Spleen (tissue), 11 donors: ENCODE data around the gene VDAC1. TPM values are rescaled to one million over a fixed set of nuclear protein-coding genes. Genes with fewer than 3 reads are reported as not detected.

Experiments
- DNase-seq: peaks from one replicate; pipeline ENCODE4 v3.0.0-alpha.2; 2020
- H3K27ac ChIP-seq, 8 donors: fragments of 200-600 bp; sonication (generic) in 7 of 8; 1 replicate in 4 of 8; 2 replicates in 4 of 8; pipeline versions ENCODE4 v1.5.0 to v1.8.0; 2016 to 2021; ENCODE audit warnings: inconsistent platforms in 4 of 8, mild to moderate bottlenecking in 4 of 8, moderate library complexity in 1 of 8
- H3K27me3 ChIP-seq, 7 donors: fragments of 200-600 bp; sonication (generic) in 6 of 7; replicated peaks in 1 of 7; 1 replicate in 4 of 7; 2 replicates in 3 of 7; pipeline versions ENCODE4 v1.5.0 to v1.8.0; 2016 to 2021; ENCODE audit warnings: inconsistent platforms in 3 of 7, mild to moderate bottlenecking in 1 of 7
- H3K36me3 ChIP-seq, 6 donors: fragments of 200-600 bp; sonication (generic) in 5 of 6; 1 replicate in 4 of 6; 2 replicates in 2 of 6; pipeline versions ENCODE4 v1.5.0 to v1.8.0; 2016 to 2021; ENCODE audit warnings: inconsistent platforms in 2 of 6
- H3K4me1 ChIP-seq, 6 donors: fragments of 200-600 bp; sonication (generic) in 5 of 6; 1 replicate in 3 of 6; 2 replicates in 3 of 6; pipeline versions ENCODE4 v1.5.0 to v1.8.0; 2016 to 2021; ENCODE audit warnings: inconsistent platforms in 3 of 6
- H3K4me3 ChIP-seq, 8 donors: fragments of 200-600 bp; sonication (generic) in 7 of 8; 1 replicate in 4 of 8; 2 replicates in 4 of 8; pipeline versions ENCODE4 v1.5.0 to v1.8.0; 2016 to 2021; ENCODE audit warnings: inconsistent platforms in 4 of 8, mild to moderate bottlenecking in 4 of 8, moderate library complexity in 2 of 8
- H3K9me3 ChIP-seq, 8 donors: fragments of 200-600 bp; sonication (generic) in 7 of 8; 1 replicate in 4 of 8; 2 replicates in 4 of 8; pipeline versions ENCODE4 v1.5.0 to v1.8.0; 2016 to 2021; ENCODE audit warnings: inconsistent platforms in 4 of 8
- POLR2A ChIP-seq, 3 donors: fragments of 450-650 bp; IDR thresholded peaks; one replicate each; pipeline ENCODE4 v1.5.1; 2017; ENCODE audit warnings: antibody characterized with exemption in 3 of 3, mild to moderate bottlenecking in 1 of 3
- POLR2AphosphoS5 ChIP-seq, 3 donors: sonication (generic); formaldehyde crosslinking; IDR thresholded peaks; one replicate each; pipeline ENCODE4 v1.5.1; 2017; ENCODE audit warnings: antibody characterized with exemption in 3 of 3
- WGBS, 5 donors: extraction: QIAGEN DNeasy Blood & Tissue Kit in 3 of 5; methylation state at CpG; one replicate each; pipeline versions ENCODE4 v1.1.5 to v1.1.7; 2013 to 2018; 5-methylcytosine and 5-hydroxymethylcytosine counted together
- intact Hi-C: fragments of 100-400 bp; cut with DNase I; formaldehyde crosslinking; loops from one replicate; pipeline ENCODE4 v1.15.0; 2023; ENCODE audit warnings: low total_unique reads
- polyA plus RNA-seq, 3 donors: library from polyadenylated mRNA; stranded (reverse); fragments of 200-250 nt; gene quantifications; one replicate each; pipeline ENCODE4 v1.2.1, GENCODE V29; 2013
- total RNA-seq, 7 donors: library from RNA; depleted of rRNA in 3 of 7; stranded (reverse); fragments of >200 nt in 3 of 7; fragmentation: NEBNext Ultra II Directional in 4 of 7; extraction: Animal tissue kit (Norgen Biotek cat#: 25700) in 4 of 7; gene quantifications; one replicate each; pipeline versions ENCODE4 v1.1.0 to v1.2.1, GENCODE V29; 2016 to 2021
- TF ChIP-seq, protein P1 (sequence below), 11 experiments: fragments of 200-600 bp in 7 of 11; fragments of 450-650 bp in 4 of 11; sonication (generic) in 4 of 11; IDR thresholded peaks in 8 of 11; conservative IDR thresholded peaks in 3 of 11; 1 replicate in 7 of 11; 2 replicates in 4 of 11; pipeline versions ENCODE4 v1.4.0 to v1.8.0; 2016 to 2021; ENCODE audit warnings: antibody characterized with exemption in 11 of 11, inconsistent platforms in 4 of 11, mild to moderate bottlenecking in 1 of 11
- donor health status: healthy with polysubstance abuse.
- donor health status: DM: no; HTN: no; CAD: no; lungs with moderate emphysema.
- donor health status: DM: no; HTN: no; CAD: no.
- donor health status: Bipolar disorder and iron deficiency.
- donor health status: healthy.
- donor health status: DM: no; HTN: no; CAD: no.
- donor health status: DM: yes; HTN: yes; CAD: no.

The VDAC1 gene
- total and polyA plus RNA-seq, 10 donors, result 53.3 to 100 (median 84.7) TPM

- Histone ChIP-seq H3K4me1 (peaks cover 0 to 27% (median 11%) of the 10 kb centered on the region in 6 donors), H3K27ac (peak overlapping the region in 7 of 8 donors; percentile 22 to 70 (median 59)), H3K9me3 (no peaks in the 10 kb centered on the region), H3K4me3 (no peak overlapping the region), H3K36me3 (peaks cover 0 to 40% (median 19%) of the 10 kb centered on the region in 6 donors), H3K27me3 (no peaks in the 10 kb centered on the region)
- 78 to 86% (median 81%) methylated on average over 10 of the region's 10 CpGs for WGBS, 5 donors
- intact Hi-C loops, result no loop called here
- TF ChIP-seq, protein P1, sequence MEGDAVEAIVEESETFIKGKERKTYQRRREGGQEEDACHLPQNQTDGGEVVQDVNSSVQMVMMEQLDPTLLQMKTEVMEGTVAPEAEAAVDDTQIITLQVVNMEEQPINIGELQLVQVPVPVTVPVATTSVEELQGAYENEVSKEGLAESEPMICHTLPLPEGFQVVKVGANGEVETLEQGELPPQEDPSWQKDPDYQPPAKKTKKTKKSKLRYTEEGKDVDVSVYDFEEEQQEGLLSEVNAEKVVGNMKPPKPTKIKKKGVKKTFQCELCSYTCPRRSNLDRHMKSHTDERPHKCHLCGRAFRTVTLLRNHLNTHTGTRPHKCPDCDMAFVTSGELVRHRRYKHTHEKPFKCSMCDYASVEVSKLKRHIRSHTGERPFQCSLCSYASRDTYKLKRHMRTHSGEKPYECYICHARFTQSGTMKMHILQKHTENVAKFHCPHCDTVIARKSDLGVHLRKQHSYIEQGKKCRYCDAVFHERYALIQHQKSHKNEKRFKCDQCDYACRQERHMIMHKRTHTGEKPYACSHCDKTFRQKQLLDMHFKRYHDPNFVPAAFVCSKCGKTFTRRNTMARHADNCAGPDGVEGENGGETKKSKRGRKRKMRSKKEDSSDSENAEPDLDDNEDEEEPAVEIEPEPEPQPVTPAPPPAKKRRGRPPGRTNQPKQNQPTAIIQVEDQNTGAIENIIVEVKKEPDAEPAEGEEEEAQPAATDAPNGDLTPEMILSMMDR (IDR thresholded peaks at IDR 0.05 in 8 of 11, conservative IDR thresholded peaks at IDR 0.05 in 3 of 11), result no peak
- TF ChIP-seq POLR2AphosphoS5 (IDR thresholded peaks at IDR 0.05), result peak in 2 of 3 donors; percentile 53 to 72
- no peak for DNase-seq
Measured at GRCh38 chr5:133952729-133953567, 51.8 kb downstream of the VDAC1 start.

DNA sequence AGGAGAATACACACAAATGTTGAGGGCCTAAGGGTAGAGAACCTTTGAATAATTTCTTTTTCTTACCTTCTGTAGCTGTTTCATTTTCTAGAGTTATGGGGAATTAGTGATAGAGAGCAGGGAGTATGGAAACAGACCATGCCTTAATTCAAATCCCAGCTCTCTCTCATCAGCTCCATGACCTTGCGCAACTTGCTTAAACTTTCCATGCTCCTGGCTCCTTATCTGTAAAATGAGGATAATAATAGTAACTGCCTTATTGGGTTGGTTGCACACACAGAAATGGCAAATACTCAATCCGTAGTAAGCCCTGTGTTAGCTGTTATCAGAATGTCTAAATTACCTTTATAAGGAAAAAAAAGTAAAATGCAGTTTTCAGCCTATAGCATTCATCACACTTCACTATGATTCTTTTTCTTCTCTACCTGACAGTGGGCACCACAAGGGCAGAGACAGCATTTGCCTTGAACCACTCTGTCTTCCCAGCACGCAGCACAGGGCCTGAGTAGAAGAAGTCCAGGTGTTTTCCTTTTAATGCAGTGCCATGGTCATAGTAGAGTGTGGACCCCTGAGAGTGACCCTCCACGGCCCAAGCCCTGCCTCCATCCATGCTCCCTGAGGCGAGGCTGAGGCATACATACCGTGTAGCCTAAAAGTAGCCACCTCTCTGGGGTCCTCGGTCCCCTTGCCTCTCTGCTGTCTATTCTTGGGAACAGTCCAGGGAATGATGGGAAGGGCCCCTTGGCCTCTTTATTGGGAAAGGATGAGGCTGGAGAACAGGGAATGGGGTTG lies 53.8 kb downstream of the VDAC1 start:
- peaks cover 0 to 16% (median 0%) of the 10 kb centered on the region in 6 donors for H3K4me1 ChIP-seq
- no peaks in the 10 kb centered on the region for H3K9me3 ChIP-seq
- TF ChIP-seq, protein P1 (IDR thresholded peaks at IDR 0.05 in 8 of 11, conservative IDR thresholded peaks at IDR 0.05 in 3 of 11), result no peak
- no peak for TF ChIP-seq POLR2AphosphoS5 (IDR thresholded peaks at IDR 0.05)
- no peak for TF ChIP-seq POLR2A (IDR thresholded peaks at IDR 0.05)
- no peak for DNase-seq
- 85 to 96% (median 87%) methylated on average over 6 to 7 of the region's 7 CpGs for WGBS, 5 donors
- no peak overlapping the region for H3K4me3 ChIP-seq
- H3K27ac ChIP-seq, result peak overlapping the region in 1 of 8 donors; percentile 59
- intact Hi-C loops, result no loop called here
- H3K36me3 ChIP-seq, result peaks cover 0 to 21% (median 10%) of the 10 kb centered on the region in 6 donors
- no peaks in the 10 kb centered on the region for H3K27me3 ChIP-seq

DNA sequence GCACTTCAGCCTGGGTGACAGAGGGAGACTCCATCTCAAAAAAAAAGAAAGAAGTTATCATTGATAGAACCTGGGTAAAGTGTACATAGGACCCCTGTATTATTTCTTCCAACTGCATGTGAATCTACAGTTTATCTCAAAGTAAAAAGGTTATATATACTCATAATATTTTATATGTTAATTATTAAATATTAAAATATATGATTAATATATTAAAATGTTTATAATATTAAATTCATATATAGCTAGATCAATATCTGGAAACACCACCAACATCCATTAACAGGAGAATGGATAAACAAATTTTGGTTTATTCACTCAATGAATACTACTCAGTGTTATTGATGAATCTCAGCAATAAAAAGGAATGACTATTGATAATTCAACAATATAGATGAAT lies 56.1 kb downstream of the VDAC1 start:
- TF ChIP-seq, protein P1 (IDR thresholded peaks at IDR 0.05 in 8 of 11, conservative IDR thresholded peaks at IDR 0.05 in 3 of 11), result no peak
- no peak for TF ChIP-seq POLR2A (IDR thresholded peaks at IDR 0.05)
- TF ChIP-seq POLR2AphosphoS5 (IDR thresholded peaks at IDR 0.05), result no peak
- H3K9me3 ChIP-seq, result no peaks in the 10 kb centered on the region
- no peak for DNase-seq
- H3K36me3 ChIP-seq, result no peaks in the 10 kb centered on the region
- H3K27ac ChIP-seq, result no peak overlapping the region
- H3K27me3 ChIP-seq, result no peaks in the 10 kb centered on the region
- intact Hi-C loops, result no loop called here
- H3K4me3 ChIP-seq, result no peak overlapping the region
- H3K4me1 ChIP-seq, result peaks cover 0 to 12% (median 2%) of the 10 kb centered on the region in 6 donors

- DNase-seq, result no peak
- intact Hi-C loops, result no loop called here
- Histone ChIP-seq H3K27ac (no peak overlapping the region), H3K9me3 (no peaks in the 10 kb centered on the region), H3K36me3 (no peaks in the 10 kb centered on the region), H3K27me3 (no peaks in the 10 kb centered on the region), H3K4me3 (no peak overlapping the region), H3K4me1 (peaks cover 0 to 7% (median 1%) of the 10 kb centered on the region in 6 donors)
- TF ChIP-seq POLR2A (IDR thresholded peaks at IDR 0.05) (no peak), POLR2AphosphoS5 (IDR thresholded peaks at IDR 0.05) (no peak)
- TF ChIP-seq, protein P1 (IDR thresholded peaks at IDR 0.05 in 8 of 11, conservative IDR thresholded peaks at IDR 0.05 in 3 of 11), result no peak
- WGBS, 5 donors, result 84 to 93% (median 85%) methylated on average over 5 of the region's 5 CpGs
Measured at GRCh38 chr5:133947431-133947841, 57.3 kb downstream of the VDAC1 start.
